NCI-H146 treated with DMSO at 0.1 percent for 48 hours (cell line): Measurements from ENCODE around the gene HECTD3.

Source experiments
- DNase-seq: peaks from one replicate; lab custom pipeline; 2025; ENCODE audit not compliant: unreplicated experiment; lab: John Stamatoyannopoulos, UW

The HECTD3 gene

DNA sequence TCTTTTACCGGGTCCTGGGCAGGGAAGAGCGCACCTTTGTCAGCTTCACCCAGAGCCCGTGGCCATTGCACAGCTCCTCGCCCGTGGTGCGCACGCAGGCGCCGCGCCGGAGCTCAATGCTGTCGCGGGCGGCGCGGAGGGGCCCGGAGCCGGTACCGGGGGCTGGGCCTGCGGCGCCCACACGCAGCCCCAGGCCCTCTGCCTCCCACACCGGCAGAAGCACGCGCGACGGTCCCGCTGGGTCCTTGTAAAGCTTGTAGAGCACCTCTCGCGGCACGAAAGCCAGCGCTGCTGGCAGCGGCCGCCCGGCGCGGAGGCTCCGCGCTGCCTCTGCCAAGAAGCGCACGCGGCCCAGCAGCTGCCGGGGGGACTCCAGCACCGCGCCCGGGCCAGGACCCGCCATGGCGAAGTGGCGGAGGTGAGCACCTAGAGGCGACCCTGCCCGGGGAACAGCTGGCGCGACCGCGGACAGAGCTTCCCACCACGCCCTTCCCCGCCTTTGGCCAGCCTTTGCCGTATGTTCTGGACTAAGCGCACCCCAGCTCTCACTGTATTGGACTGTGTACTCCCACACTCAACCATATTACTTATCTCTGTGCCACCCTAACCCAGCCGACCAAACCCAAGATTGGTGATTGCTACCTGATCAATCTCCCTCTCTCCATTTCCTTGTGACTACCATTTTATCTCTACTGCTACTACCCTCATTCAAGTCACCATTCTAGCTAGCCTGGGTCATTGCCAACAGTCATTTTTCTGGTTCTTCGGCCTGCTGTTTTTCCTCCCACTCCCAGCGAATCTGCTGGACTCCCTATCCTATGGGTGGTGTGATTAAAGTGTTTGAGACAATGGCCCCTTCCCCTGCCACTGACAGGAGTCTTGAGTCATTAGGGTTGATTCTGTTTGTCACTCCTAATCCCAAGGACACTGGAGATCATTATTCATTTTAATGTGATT lies at the start of gene HECTD3:
Gene HECTD3 (minus strand): TSS at position 470 of the 957 bp plus-strand sequence. CDS start 67 bp downstream, at position 403.
- peak; percentile 67 for DNase-seq

DNA sequence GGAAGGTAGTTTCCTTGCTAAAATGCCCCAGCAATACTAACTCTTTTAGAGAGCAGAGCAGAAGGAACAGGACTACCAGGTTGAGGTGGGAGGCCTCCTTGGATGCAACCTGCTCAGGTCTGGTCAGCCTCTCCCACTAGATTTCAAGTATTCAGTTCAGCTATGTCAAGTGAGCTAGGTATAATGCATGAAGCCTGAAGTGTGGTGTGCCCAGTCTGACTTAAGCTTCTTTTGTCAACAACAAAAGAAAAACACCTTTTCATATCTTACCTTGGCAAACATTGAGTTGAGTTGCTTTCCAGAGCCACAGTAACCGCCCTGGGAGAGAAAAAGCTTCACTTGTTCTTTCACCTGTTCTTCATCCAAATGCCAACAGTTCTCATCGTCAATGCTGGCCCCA lies 48.7 kb upstream of the HECTD3 start:
- no peak for DNase-seq

DNA sequence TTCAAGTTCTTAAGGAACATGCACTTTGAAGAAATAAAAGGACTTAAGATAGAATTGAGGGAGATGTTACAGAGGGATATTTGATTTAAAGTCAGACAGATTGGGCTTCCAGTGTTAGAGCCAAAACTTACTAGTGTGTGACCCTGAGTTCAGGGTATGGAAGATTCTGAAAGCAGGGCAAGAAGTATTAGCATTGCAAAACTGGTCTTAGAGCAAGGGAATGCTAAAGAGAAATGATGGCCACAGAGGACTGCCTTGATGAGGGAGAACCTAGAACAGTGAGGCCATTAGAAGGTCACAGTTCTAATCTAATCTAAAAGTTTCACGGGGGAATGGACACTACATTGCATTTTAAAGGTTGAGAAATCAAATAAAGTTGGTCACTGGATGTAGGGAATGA lies 46.4 kb upstream of the HECTD3 start:
- no peak for DNase-seq

DNA sequence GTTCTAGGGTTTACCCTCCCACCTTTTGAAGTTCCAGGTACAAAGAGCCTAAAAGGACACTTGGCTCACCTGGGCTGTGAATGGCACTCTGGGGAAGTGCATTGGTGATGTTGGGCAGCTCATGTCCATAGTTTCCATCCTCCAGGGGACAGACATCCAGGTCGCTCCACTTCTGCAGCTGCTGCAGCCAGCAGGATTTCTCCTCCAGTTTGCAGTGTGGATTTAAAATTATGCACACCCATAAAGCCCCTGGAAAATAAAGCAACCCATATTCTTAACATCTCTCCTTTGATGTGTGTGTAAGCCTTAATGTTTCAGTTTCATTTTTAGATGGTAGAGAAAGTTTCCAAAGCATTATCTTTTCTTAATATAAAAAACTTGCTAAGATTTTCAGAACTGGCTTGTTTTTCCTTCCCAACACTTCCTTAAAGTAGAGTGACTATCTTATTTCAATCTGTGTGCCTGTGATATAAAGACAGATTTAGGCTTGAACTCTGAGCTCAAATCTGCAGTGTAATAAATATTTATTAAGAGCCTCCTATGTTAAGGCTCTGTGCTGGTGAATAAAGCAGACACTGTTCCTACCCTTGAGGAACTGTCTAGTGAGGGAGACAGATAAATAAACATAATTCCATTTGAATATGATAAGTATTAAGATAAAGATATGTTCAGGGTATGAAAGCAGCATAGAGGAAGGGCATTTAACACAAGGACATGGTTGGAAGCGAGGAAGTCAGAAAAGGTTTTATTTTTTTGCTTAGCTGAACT lies 40.1 kb upstream of the HECTD3 start:
- no peak for DNase-seq

DNA sequence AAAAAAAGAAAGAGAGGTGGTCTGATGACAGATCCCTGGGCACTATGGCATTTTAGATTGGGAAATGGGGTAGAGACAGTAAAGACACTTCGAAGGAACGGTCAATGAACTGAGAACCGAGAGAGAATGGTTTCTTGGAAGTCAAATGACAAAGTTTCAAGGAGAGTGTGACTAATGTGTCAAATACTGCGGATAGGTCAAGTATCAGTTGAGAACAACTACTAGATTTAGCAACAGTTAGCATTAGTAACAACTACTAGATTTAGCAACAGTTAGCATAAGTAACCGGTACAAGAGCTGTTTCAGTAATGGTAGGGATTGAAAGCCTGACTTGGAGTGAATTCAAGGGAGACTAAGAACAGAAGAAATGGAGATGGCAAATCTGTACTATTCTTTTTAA lies 35.9 kb upstream of the HECTD3 start:
- no peak for DNase-seq

DNA sequence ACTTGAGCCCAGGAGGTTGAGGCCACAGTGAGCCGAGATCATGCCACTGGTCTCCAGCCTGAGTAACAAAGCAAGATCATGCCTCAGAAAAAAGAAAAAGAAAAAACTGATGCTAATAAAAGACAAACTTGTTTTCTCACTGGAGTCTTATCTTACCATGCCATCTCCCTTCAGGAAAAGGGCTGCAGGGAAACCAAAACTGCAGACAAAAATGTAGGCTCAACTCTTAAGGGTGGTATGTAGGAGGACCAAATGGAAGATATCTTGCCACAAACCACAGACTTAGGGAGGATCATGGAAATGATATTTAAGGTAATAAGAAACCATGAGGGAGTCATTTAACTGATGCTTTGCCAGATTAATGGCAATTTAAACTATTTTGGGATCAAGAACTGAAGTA lies 33.8 kb upstream of the HECTD3 start:
- no peak for DNase-seq

DNA sequence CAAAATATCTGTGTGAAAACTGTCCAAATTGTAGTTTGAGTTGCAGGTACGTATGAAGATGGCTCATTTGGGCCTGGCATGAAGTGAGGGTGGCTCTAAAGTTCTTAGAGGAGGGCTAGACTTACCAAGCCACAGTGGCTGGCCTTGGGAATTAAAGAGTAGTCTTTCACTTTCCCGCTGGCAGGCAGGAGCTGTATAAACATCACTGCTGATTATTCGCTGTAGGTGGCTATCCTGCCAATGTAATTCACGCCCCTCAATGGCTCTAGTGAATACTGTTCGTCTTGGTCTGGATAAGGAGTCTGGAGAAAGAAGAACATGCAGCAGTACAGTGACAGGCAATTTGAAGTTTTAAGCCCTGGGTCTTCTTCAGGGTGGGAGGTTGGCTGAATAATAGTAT lies 32.0 kb upstream of the HECTD3 start:
- DNase-seq = no peak

DNA sequence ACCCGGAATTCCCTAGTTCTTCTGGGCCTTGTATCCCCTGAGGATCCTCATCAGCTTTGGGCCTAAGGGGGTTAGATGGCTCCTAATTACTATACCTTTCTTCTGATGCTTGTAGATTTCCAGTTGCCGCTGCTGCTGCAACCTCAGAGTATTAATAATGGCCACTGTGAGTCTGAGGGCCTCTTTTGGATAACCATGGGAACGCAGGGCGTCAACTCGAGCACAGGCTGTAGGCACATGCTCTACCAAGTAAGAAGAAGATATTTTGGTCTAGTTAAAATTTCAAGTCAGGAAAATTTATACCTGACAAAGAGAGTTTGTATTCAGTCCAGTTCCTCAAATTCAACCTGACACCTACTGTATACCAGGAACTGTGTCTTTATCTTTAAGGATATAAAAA lies 29.2 kb upstream of the HECTD3 start:
- DNase-seq = no peak

DNA sequence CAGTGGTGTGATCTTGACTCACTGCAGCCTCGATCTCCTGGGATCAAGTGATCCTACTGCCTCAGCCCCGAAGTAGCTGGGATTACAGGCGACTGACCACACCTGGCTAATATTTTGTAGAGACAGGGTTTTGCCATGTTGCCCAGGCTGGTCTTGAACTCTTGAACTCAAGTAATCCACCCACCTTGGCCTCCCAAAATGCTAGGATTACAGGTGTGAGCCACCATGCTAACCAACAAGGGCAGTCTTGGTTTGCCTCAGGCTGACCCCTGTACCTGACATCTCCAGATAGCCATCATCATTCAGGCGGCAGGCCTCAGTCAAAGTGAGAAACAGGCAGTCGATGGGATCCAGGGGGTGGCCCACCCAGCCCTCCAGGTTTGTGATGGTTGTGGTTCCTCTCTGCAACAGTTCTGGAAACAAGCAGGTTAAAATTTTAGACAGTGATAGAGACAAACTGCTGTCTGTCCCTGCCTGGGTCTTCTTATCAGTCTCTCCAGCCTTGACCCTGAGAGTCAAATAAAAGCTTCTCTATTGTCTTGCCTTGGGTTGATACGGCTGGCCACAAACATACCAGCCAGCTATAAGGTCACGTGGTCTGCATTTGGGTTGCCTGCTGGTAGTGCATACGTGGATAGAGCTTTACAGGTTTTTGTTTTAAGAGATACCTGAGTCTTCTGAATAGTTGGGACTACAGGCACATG lies 27.7 kb upstream of the HECTD3 start:
- no peak for DNase-seq

DNA sequence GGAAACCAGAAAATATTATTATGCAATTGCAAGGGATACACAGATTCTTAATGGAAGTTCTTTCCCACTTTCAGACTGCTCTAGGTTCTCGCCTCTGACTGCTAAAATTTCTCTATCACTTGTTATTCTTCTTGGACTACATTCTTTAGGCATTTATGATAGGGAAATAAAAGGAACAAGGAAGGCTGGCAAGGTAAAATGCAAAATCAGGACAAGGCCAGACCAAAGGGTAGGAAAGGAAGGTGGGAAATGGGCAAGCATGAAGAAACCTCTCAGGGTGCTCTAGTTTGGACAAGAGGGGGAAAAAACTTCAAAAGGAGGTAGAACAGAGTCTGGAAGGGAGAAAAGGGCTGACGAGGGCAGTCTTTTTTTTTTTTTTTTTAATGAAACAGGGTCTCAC lies 27.1 kb upstream of the HECTD3 start:
- DNase-seq = no peak

DNA sequence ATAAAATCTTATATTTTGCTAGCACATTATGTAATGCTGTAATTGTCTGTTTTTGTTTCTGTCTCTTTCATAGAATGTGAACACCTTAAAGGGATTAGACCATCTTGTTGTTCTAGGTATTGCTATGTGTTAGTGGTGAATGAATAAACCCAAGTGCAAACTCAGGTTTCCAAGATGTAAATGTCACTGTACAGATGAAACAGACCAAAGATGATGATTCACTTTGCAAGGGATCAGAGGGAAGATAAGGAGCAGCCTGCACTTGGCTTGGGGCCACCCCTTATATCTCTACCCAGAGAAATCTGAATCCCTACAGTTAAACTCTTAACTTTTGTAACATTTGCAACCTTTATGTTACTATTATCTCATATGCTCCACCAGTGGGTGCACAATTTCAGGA lies 26.3 kb upstream of the HECTD3 start:
- no peak for DNase-seq

DNA sequence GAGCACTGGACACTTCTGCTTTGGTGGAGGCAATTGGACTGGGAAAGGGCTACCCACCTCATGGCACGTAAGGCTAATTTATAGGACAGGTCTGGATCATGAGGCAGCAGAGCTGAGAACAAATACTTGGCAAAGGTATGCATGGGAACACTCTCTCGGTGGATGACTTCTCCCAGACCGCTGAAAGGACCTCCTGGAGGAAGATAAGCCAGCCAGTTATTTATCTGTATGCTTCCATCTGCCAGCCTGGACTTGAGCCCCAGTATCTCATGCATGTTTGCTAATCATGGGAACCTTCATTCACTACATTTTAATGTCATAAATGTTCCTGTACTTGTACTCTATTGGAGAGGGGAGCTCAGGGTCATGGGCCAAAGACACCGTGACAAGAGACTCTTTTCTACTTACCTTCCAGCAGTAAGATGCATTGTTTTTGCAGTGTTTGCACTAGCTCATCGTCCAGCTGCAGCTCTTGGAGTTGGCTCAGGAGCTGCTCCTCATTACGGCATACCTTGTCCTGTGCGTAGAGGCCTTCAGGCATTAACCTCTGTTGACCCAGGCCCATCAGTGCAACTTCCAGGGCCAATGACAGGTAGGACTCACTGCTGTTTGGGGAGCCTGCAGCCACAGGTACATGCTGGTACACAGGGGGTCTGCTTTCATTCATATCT lies 24.6 kb upstream of the HECTD3 start:
- DNase-seq = no peak

DNA sequence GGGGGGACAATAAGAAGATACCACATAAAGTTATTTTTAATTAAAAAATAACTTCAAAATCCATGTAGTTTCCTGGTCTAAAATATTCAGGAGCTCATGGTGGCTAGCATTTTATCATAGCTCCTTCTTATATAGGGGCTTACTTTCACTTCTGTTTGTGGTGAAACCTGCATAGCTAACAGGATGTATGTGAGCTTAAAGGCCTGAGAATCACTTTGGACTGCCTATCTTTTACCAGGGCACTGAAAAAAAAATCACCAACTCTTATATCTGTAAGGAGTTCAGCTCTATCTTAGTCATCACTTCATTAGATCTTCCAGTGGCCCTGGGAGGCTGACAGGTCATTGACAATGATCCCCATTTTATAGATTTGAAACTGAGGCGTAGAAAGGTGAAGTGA lies 22.2 kb upstream of the HECTD3 start:
- no peak for DNase-seq

DNA sequence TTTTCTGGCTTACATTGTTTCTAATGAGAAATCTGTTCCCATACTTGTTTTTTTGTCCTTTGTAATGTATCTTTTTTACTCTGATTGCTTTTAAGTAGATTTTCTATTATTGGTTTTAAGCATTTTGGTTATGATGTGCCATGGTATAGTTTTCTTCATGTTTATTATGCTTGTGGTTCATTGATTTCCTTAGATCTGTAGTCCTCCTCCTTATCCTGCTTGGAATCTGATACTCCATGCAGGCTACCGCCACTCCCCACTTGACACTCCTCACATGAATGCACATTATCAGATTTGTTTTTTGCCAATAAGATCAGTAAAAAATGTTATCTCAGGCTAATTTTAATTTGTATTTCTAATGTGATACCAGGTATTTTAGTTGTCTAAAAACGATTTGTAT lies 21.7 kb upstream of the HECTD3 start:
- no peak for DNase-seq

DNA sequence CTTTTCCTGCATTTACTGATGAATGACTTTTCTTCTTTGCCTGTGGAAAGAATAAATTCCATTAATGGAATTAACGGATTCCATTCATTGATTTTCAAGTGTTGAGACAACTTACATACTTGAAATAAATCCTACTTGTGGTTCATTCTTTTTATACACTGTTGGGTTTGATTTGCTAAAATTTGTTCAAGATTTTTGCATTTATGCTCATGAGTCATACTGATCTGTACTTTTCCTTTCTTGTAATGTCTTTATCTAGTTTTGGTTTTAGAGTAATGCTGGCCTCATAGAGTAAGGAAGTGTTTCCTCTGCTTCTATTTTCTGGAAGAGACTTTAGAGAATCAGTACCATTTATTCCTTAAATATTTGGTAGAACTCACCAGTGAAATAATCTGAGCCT lies 15.3 kb upstream of the HECTD3 start:
- no peak for DNase-seq

DNA sequence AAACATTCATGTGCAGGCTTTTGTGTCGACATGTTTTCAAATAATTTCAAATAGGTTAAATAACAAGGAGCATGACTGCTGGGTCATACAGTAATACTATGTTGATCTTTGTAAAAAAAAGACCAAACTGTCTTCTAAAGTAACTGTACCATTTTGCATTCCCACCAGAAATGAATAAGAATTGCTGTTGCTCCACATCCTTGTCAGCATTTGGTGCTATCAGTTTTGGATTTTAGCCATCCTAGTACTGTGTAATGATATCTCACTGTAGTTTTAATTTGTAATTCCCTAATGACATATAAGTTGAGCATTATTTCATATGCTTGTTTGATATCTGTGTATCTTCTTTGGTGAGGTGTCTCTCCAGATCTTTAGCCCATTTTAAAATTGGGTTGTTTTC lies 12.5 kb upstream of the HECTD3 start:
- no peak for DNase-seq

DNA sequence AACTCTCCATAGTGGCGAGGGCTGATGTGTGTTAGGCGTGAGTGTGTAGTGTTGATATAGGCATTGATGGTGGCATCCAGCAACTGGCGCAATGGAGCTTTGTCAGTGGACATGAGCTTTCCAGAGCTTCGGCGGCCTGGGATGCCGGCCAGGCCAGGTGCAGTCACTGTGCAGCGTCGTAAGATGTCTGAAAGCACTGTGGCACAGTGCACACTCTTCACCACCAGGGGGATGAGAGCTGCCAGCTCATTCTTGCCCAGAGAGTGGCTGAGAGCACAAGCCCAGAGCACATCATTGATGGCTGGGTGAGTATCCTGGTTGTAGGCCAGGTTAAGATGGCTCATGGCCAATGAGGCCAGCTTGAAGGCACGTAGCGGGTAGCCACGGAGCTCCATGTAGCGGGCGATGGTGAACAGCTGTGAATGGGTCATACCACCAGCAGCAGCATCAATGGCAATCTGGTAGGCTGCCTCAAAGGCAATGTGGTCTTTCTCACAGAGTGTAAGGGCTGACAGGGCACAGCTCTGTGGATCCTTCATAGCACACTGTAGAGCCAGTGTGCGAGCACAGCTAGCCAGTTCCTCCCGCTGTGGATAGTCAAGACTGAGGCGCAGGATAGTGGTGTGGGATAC lies 7.6 kb upstream of the HECTD3 start:
- peak; percentile 14 for DNase-seq

DNA sequence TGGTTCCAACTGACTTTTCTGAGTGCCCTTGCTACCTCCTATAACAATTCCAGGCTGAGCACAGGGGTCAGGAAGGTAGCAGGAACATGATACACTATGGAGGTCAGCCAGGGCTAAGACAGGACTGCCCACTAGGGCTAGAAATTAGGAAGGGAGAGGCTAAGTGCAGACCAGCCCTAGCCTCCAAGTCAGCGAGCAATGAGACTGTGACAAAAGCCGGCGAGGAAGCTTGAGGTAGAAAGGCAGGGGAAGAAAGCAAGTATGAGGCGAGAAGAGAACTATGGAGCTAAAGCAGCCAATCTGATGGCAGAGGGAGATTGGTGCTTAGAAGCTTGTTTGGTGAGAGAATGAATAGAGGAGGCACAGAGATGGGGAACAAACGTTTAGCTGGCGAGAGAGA lies 5.6 kb upstream of the HECTD3 start:
- no peak for DNase-seq

DNA sequence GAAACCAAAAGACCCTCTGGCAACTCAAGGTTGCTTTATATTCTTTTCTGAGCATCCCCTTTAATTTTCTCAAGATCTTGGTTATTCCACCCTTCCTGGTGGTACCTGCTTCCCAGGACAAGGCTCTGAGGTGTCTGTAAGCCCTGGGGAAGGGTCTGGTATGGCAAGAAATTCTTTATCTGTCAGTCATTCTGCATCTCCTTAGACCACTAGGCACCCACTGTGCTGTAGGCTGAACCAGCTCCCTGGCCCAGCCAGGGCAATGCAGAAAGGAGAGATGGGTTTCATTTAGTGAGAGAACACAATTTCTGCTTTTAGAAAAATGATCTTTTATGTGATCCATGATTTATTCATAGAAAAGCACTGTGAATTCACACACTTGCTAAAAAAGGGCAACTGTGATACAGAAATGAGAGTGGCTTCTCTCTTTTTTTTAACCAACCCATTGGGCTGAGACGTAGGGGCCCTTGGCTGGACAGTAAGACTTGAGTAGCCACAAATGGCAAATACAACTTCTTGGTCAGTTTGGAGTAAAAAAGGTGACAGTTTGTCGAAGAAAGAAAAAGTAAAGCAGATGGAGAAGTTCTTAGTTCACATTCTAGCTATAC lies 5.1 kb upstream of the HECTD3 start:
- DNase-seq = no peak

DNA sequence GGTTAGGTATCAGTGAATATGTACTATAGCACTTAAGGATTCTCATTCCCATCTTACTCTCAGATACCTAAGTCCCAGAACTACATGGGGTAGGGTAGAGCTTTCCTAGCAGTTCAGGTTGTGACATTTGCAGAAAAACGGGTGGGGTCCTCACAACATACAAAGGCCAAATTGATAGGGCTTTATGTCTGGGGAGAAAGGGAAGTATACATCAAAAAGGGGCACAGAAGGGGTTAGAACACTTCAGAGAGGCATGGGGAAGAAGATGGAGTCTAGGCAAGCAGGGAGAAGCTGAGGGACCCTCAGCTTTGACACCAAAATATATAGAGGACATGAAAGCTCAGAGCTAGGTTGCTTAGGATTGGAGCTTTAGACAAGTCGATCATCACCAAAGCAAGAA lies 4.6 kb upstream of the HECTD3 start:
- DNase-seq = no peak
